ENCODE data around the gene JPT2. TPM values are rescaled to one million over a fixed set of nuclear protein-coding genes. Genes with fewer than 3 reads are reported as not detected.

Gene JPT2
- total and polyA plus RNA-seq, 10 donors, result 8.2 to 30.5 (median 17.7) TPM

DNA sequence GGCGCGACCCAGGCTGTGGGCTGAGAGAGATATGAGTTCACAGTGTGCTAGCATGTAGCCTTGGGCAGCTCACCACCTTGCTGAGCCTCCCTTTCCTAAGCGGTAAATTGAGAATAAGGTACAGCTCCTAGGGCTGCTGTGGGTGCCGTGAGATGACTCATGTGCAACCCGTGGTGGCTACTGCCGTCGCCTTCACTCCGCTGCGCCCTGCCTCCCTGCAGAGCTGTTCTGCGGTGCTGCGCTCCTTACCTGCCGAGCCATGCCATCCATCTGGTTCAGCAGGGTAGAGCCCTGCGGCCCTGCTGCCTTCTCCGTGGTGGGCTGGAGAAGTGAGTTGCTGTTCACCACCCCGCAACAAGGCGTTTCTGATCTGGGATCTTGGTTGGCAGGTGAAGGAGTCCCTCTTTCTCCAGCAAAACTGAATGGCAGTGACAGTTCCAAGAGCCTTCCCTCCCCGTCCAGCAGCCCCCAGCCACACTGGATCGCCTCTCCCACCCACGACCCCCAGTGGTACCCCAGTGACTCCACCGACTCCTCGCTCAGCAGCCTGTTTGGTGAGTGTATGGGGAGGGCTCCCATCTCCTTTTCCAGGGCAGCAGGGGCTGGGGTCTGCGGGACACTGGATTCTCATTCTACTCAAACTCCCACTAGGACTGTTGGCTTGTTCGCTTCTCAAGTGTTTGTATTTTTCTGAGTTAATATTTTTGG lies 9.3 kb upstream of the JPT2 start:
- Histone ChIP-seq H3K4me1 (no peaks in the 10 kb centered on the region), H3K27me3 (replicated peaks in 1 of 7) (no peaks in the 10 kb centered on the region), H3K27ac (no peak overlapping the region), H3K36me3 (peaks cover 2 to 100% (median 94%) of the 10 kb centered on the region in 6 donors), H3K4me3 (no peak overlapping the region), H3K9me3 (no peaks in the 10 kb centered on the region)
- no peak for DNase-seq
- WGBS, 5 donors, result 91 to 97% (median 95%) methylated on average over 23 of the region's 23 CpGs
- no peak for TF ChIP-seq POLR2A (IDR thresholded peaks at IDR 0.05)
- no peak for TF ChIP-seq POLR2AphosphoS5 (IDR thresholded peaks at IDR 0.05)
- TF ChIP-seq, protein P1, sequence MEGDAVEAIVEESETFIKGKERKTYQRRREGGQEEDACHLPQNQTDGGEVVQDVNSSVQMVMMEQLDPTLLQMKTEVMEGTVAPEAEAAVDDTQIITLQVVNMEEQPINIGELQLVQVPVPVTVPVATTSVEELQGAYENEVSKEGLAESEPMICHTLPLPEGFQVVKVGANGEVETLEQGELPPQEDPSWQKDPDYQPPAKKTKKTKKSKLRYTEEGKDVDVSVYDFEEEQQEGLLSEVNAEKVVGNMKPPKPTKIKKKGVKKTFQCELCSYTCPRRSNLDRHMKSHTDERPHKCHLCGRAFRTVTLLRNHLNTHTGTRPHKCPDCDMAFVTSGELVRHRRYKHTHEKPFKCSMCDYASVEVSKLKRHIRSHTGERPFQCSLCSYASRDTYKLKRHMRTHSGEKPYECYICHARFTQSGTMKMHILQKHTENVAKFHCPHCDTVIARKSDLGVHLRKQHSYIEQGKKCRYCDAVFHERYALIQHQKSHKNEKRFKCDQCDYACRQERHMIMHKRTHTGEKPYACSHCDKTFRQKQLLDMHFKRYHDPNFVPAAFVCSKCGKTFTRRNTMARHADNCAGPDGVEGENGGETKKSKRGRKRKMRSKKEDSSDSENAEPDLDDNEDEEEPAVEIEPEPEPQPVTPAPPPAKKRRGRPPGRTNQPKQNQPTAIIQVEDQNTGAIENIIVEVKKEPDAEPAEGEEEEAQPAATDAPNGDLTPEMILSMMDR (IDR thresholded peaks at IDR 0.05 in 8 of 11, conservative IDR thresholded peaks at IDR 0.05 in 3 of 11), result no peak
- intact Hi-C loops (cut with DNase I; ENCODE audit: low total_unique reads), result no loop called here

DNA sequence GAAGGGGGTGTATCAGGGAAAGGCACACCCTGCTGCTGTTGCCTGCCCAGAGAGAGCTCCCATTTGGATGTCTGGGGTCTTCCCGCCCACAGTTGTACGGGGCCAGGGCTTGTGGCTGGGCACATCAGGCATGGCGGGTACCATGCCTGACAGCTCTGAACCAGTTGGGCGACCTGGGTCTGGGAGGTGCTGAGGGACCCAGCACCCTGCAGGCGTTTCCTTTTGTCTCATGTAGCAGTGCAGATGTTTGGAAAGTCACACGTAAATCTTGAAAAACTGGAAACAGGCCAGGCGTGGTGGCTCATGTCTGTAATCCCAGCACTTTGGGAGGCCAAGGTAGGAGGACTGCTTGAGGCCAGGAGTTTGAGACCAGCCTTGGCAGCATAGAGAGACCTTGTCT lies 8.4 kb upstream of the JPT2 start:
- intact Hi-C loops (cut with DNase I; ENCODE audit: low total_unique reads), result no loop called here

DNA sequence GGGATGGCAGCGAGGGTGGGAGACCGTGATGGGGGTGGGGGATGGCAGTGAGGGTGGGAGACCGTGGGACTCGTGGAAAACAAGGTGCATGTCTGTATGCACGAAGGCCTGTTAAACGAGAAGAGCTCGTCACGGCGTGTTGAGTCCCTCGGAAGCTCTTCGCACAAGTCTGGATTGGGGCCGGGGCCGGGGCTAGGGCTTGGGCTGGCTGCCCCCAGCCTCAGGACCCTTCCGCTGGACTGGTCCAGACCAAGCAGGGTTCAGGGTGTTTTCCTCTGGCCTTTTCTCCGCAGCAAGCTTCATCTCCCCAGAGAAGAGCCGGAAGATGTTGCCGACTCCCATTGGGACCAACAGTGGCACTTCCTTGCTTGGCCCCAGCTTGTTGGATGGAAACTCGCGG lies 7.7 kb upstream of the JPT2 start:
- Histone ChIP-seq H3K36me3 (peaks cover 2 to 100% (median 94%) of the 10 kb centered on the region in 6 donors), H3K4me3 (no peak overlapping the region), H3K27me3 (replicated peaks in 1 of 7) (no peaks in the 10 kb centered on the region), H3K4me1 (no peaks in the 10 kb centered on the region), H3K9me3 (no peaks in the 10 kb centered on the region), H3K27ac (no peak overlapping the region)
- intact Hi-C loops (cut with DNase I; ENCODE audit: low total_unique reads), result no loop called here
- WGBS, 5 donors, result 94 to 97% (median 95%) methylated on average over 19 of the region's 19 CpGs
- DNase-seq, result no peak
- TF ChIP-seq POLR2A (IDR thresholded peaks at IDR 0.05) (no peak), POLR2AphosphoS5 (IDR thresholded peaks at IDR 0.05) (no peak)
- TF ChIP-seq, protein P1 (IDR thresholded peaks at IDR 0.05 in 8 of 11, conservative IDR thresholded peaks at IDR 0.05 in 3 of 11), result no peak

More for the DNA sequence above, 8.4 kb upstream of the JPT2 start:
- Histone ChIP-seq H3K27ac (no peak overlapping the region), H3K27me3 (replicated peaks in 1 of 7) (no peaks in the 10 kb centered on the region), H3K4me3 (no peak overlapping the region), H3K9me3 (no peaks in the 10 kb centered on the region), H3K4me1 (no peaks in the 10 kb centered on the region), H3K36me3 (peaks cover 2 to 100% (median 94%) of the 10 kb centered on the region in 6 donors)
- 86 to 97% (median 95%) methylated on average over 6 to 7 of the region's 7 CpGs for WGBS, 5 donors
- no peak for DNase-seq
- TF ChIP-seq POLR2AphosphoS5 (IDR thresholded peaks at IDR 0.05), result no peak
- TF ChIP-seq, protein P1 (IDR thresholded peaks at IDR 0.05 in 8 of 11, conservative IDR thresholded peaks at IDR 0.05 in 3 of 11), result no peak
- TF ChIP-seq POLR2A (IDR thresholded peaks at IDR 0.05), result no peak

DNA sequence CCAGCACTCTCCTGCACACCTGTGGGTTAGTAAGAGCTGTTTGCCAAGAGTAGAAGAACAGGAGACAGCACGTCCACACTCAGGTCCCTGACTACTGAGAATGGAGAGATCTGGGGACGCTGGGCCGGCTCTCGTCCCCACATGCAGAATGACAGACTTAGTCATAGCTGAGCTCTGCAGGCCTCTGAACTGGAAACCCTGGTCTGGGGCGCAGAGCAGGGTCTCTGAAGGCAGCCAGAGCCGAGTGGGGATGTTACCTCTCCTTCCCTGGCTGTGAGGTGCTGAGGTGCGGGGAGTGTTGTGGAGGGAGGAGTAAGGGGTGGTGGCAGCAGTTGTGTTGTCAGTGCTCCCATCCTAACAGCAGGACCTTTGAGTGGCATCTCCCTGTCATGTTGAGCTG lies 7.2 kb upstream of the JPT2 start:
- H3K27me3 ChIP-seq (replicated peaks in 1 of 7), result no peaks in the 10 kb centered on the region
- no peaks in the 10 kb centered on the region for H3K9me3 ChIP-seq
- H3K27ac ChIP-seq, result no peak overlapping the region
- H3K36me3 ChIP-seq, result peaks cover 2 to 100% (median 92%) of the 10 kb centered on the region in 6 donors
- DNase-seq, result no peak
- TF ChIP-seq POLR2A (IDR thresholded peaks at IDR 0.05) (no peak), POLR2AphosphoS5 (IDR thresholded peaks at IDR 0.05) (no peak)
- TF ChIP-seq, protein P1 (IDR thresholded peaks at IDR 0.05 in 8 of 11, conservative IDR thresholded peaks at IDR 0.05 in 3 of 11), result no peak
- intact Hi-C loops (cut with DNase I; ENCODE audit: low total_unique reads), result no loop called here
- no peaks in the 10 kb centered on the region for H3K4me1 ChIP-seq
- H3K4me3 ChIP-seq, result no peak overlapping the region
- WGBS, 5 donors, result 94 to 99% (median 97%) methylated on average over 7 of the region's 7 CpGs
